ENCODE results near the gene CNGA4.

GRCh38 chr11:6194065-6194581, 44.8 kb upstream of the CNGA4 start:
- TF ChIP-seq POLR2A (IDR thresholded peaks at IDR 0.05) (no peak), CTCF (IDR thresholded peaks at IDR 0.05) (no peak)

Data from transverse colon (tissue), 3 donors.